ENCODE measurements around the gene BRPF1.

Gene BRPF1

DNA sequence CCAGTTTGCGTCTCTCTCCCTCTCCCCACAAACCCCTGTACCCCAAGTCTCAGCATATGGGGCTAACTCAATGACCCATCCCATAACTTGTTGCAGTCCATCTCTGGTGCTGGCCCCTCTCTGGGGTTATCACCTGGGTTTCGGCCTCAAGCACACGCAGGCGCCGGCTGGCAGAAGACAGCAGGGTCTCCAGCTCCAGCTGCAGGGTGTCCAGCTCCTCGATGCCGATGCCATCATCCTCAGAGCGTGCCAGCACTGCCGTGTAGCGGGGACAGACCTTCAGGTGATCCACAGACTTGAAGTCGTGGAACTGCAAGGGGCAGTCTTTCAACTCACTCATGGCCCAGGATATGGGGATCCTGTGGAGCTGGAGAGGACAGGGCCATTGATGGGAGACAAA is 59.6 kb downstream of the BRPF1 start:
- no peak for DNase-seq (ENCODE audit: low spot score)

- DNase-seq (ENCODE audit: low spot score) = no peak
These were observed 60.4 kb downstream of the BRPF1 start for GRCh38 chr3:9791790-9792404.

DNA sequence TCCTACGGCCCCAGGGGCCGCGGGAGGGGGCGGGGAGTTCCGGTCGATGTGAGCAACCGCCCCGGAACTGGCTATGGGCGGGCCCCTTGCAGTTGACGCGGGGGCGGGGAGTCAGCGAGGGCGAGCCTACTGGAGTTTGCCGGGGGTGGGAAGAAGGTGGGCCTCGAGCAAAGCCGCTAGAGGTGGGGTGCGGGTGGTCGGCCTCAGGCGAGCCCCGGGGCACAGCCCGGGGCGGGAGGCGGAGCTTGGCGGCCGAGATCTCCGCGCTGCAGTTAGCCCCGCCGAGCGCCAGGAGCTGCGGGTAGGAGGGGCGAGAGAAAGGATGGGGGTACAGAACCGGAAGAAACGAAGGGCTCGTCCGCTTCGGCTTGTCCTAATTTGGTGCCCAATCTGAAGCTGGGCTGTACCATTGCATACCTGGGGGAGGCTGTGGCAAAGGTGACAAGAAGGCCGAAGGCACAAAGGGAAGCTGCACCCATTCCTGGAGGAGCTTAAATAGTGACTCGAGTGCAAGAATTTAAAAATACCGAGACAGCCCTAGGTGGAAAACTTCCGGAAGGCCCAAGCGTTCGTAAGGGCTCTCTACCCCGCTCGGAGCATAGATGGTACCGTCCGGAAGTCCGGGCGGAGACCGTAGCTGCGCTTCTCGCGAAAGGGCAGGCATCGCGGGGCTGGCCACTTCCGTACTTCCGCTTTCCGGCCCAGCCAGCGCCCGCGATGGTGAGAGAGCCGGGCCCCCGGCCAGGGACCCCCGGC is 61.0 kb downstream of the BRPF1 start, which contains the start of the genes ARPC4 and TADA3:
Gene ARPC4 (plus strand): TSS at position 678 of the 756 bp plus-strand sequence. CDS start 40 bp downstream, at position 718.
Gene TADA3 (minus strand): TSS at position 69 of the 756 bp plus-strand sequence. CDS start 1,007 bp downstream, outside the sequence.
- DNase-seq (ENCODE audit: low spot score) = peak; percentile 96

GRCh38 chr3:9793161-9793781 is 61.7 kb downstream of the BRPF1 start:
- DNase-seq (ENCODE audit: low spot score) = peak; percentile 51

DNA sequence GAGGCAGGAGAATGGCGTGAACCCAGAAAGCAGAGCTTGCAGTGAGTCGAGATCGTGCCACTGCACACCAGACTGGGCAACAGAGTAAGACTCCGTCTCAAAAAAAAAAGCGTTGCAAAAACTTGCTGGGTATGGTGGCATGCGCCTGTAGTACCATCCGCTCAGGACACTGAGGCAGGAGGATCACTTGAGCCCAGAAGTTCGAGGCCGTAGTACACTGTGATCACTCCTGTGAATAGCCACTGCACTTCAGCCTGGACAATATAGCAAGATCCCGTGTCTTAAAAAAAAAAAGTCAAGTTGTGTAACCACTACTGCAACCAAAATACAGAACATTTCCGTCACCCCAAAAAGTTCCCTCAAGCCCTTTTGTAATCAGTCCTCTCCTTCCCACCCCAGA is 62.9 kb downstream of the BRPF1 start:
- no peak for DNase-seq (ENCODE audit: low spot score)

GRCh38 chr3:9795207-9795606 is 63.7 kb downstream of the BRPF1 start:
- no peak for DNase-seq (ENCODE audit: low spot score)

DNA sequence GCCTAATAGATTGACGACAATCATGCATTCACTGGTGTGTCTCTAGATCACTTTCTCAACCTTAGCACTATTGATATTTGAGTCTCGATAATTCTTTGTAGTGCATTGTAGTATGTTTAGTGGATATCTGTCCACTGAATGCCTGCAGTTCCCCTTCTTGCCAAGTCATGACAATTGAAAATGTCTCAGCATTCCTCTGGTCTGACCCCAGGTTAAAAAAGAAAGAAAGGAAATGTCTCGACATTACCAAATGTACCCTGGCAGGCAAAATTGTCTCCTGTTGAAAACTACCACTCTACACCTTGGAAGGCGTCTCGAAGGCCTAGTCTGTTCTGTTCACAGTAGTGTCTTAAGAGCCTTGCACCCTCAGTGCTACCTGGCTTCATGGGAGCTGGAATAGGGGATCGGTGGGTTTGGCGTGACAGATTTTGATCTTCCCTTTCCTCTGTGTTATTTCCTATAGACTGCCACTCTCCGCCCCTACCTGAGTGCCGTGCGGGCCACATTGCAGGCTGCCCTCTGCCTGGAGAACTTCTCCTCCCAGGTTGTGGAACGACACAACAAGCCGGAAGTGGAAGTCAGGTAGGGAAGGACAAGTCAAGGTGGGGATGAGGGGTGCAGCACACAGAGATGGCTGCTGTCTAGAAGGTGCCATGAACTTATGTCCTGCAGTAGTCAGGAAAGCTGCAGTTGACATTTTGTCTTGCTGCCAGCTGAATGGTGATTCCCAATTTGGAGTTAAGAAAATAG is 65.8 kb downstream of the BRPF1 start:
- DNase-seq (ENCODE audit: low spot score) = no peak
